Measurements from ENCODE around the gene UMPS.
"Not testable (repeated sequence)": the region's sequence is repeated elsewhere in the genome, so short reads cannot be mapped to it uniquely, and the experiment has no call there.

The UMPS gene

GRCh38 chr3:124757926-124758325 lies 27.7 kb downstream of the UMPS start:
- not testable (repeated sequence) for H3K27me3 ChIP-seq (ENCODE audit: control insufficient read depth, insufficient read depth, low read length); H3K4me2 ChIP-seq (ENCODE audit: low read length); H3K9me3 ChIP-seq (replicated peaks; ENCODE audit: low read length); H3K9ac ChIP-seq (ENCODE audit: low read depth, low read length); H3K4me3 ChIP-seq (ENCODE audit: low read length); H3K36me3 ChIP-seq (ENCODE audit: insufficient read depth, low read length)
- peaks cover 26% of the 10 kb centered on the region for H3K4me1 ChIP-seq (ENCODE audit: control insufficient read depth, insufficient read depth, low read length)

GRCh38 chr3:124758851-124759635 lies 28.8 kb downstream of the UMPS start:
- H3K4me3 ChIP-seq (ENCODE audit: low read length): no peak overlapping the region
- no peaks in the 10 kb centered on the region for H3K9me3 ChIP-seq (replicated peaks; ENCODE audit: low read length)
- peaks cover 13% of the 10 kb centered on the region for H3K36me3 ChIP-seq (ENCODE audit: insufficient read depth, low read length)

GRCh38 chr3:124759666-124760401 lies 29.6 kb downstream of the UMPS start:
- H3K27me3 ChIP-seq (ENCODE audit: control insufficient read depth, insufficient read depth, low read length): no peaks in the 10 kb centered on the region
- no peaks in the 10 kb centered on the region for H3K9me3 ChIP-seq (replicated peaks; ENCODE audit: low read length)
- peaks cover 20% of the 10 kb centered on the region for H3K36me3 ChIP-seq (ENCODE audit: insufficient read depth, low read length)
- H3K4me2 ChIP-seq (ENCODE audit: low read length): peak overlapping the region; percentile 2
- peaks cover 26% of the 10 kb centered on the region for H3K4me1 ChIP-seq (ENCODE audit: control insufficient read depth, insufficient read depth, low read length)
- H3K4me3 ChIP-seq (ENCODE audit: low read length): no peak overlapping the region
- H3K9ac ChIP-seq (ENCODE audit: low read depth, low read length): peak overlapping the region; percentile 40

More at GRCh38 chr3:124758851-124759635, 28.8 kb downstream of the UMPS start:
- H3K27me3 ChIP-seq (ENCODE audit: control insufficient read depth, insufficient read depth, low read length): no peaks in the 10 kb centered on the region
- peaks cover 26% of the 10 kb centered on the region for H3K4me1 ChIP-seq (ENCODE audit: control insufficient read depth, insufficient read depth, low read length)
- no peak overlapping the region for H3K9ac ChIP-seq (ENCODE audit: low read depth, low read length)
- no peak overlapping the region for H3K4me2 ChIP-seq (ENCODE audit: low read length)

GRCh38 chr3:124760601-124761000 lies 30.3 kb downstream of the UMPS start:
- H3K36me3 ChIP-seq (ENCODE audit: insufficient read depth, low read length): peaks cover 27% of the 10 kb centered on the region
- H3K4me2 ChIP-seq (ENCODE audit: low read length): peak overlapping the region; percentile 30
- peaks cover 26% of the 10 kb centered on the region for H3K4me1 ChIP-seq (ENCODE audit: control insufficient read depth, insufficient read depth, low read length)
- H3K9ac ChIP-seq (ENCODE audit: low read depth, low read length): peak overlapping the region; percentile 59
- H3K9me3 ChIP-seq (replicated peaks; ENCODE audit: low read length): no peaks in the 10 kb centered on the region
- no peaks in the 10 kb centered on the region for H3K27me3 ChIP-seq (ENCODE audit: control insufficient read depth, insufficient read depth, low read length)
- H3K4me3 ChIP-seq (ENCODE audit: low read length): no peak overlapping the region

- no peak overlapping the region for H3K4me3 ChIP-seq (ENCODE audit: low read length)
- peak overlapping the region; percentile 59 for H3K9ac ChIP-seq (ENCODE audit: low read depth, low read length)
- peak overlapping the region; percentile 50 for H3K4me2 ChIP-seq (ENCODE audit: low read length)
Observed at GRCh38 chr3:124761250-124761796, 31.1 kb downstream of the UMPS start.

GRCh38 chr3:124761935-124762660 lies 31.8 kb downstream of the UMPS start:
- Histone ChIP-seq H3K36me3 (ENCODE audit: insufficient read depth, low read length) (peaks cover 42% of the 10 kb centered on the region), H3K4me2 (ENCODE audit: low read length) (no peak overlapping the region), H3K4me1 (ENCODE audit: control insufficient read depth, insufficient read depth, low read length) (peaks cover 30% of the 10 kb centered on the region), H3K4me3 (ENCODE audit: low read length) (no peak overlapping the region), H3K9ac (ENCODE audit: low read depth, low read length) (no peak overlapping the region), H3K27me3 (ENCODE audit: control insufficient read depth, insufficient read depth, low read length) (no peaks in the 10 kb centered on the region), H3K9me3 (replicated peaks; ENCODE audit: low read length) (no peaks in the 10 kb centered on the region)

More at GRCh38 chr3:124761250-124761796, 31.1 kb downstream of the UMPS start:
- Histone ChIP-seq H3K27me3 (ENCODE audit: control insufficient read depth, insufficient read depth, low read length) (no peaks in the 10 kb centered on the region), H3K36me3 (ENCODE audit: insufficient read depth, low read length) (peaks cover 35% of the 10 kb centered on the region), H3K9me3 (replicated peaks; ENCODE audit: low read length) (no peaks in the 10 kb centered on the region), H3K4me1 (ENCODE audit: control insufficient read depth, insufficient read depth, low read length) (peaks cover 26% of the 10 kb centered on the region)

- no peak overlapping the region for H3K4me2 ChIP-seq (ENCODE audit: low read length)
- no peaks in the 10 kb centered on the region for H3K9me3 ChIP-seq (replicated peaks; ENCODE audit: low read length)
- peaks cover 30% of the 10 kb centered on the region for H3K4me1 ChIP-seq (ENCODE audit: control insufficient read depth, insufficient read depth, low read length)
- H3K36me3 ChIP-seq (ENCODE audit: insufficient read depth, low read length): peaks cover 48% of the 10 kb centered on the region
- H3K9ac ChIP-seq (ENCODE audit: low read depth, low read length): no peak overlapping the region
- H3K4me3 ChIP-seq (ENCODE audit: low read length): no peak overlapping the region
- H3K27me3 ChIP-seq (ENCODE audit: control insufficient read depth, insufficient read depth, low read length): no peaks in the 10 kb centered on the region
Observed at GRCh38 chr3:124762661-124763011, 32.4 kb downstream of the UMPS start.

- Histone ChIP-seq H3K27me3 (ENCODE audit: control insufficient read depth, insufficient read depth, low read length) (no peaks in the 10 kb centered on the region), H3K9me3 (replicated peaks; ENCODE audit: low read length) (no peaks in the 10 kb centered on the region), H3K4me2 (ENCODE audit: low read length) (no peak overlapping the region), H3K4me1 (ENCODE audit: control insufficient read depth, insufficient read depth, low read length) (peaks cover 30% of the 10 kb centered on the region), H3K4me3 (ENCODE audit: low read length) (no peak overlapping the region), H3K36me3 (ENCODE audit: insufficient read depth, low read length) (peaks cover 53% of the 10 kb centered on the region), H3K9ac (ENCODE audit: low read depth, low read length) (no peak overlapping the region)
Observed at GRCh38 chr3:124763206-124763605, 33.0 kb downstream of the UMPS start.

GRCh38 chr3:124763644-124764358 lies 33.5 kb downstream of the UMPS start:
- no peak overlapping the region for H3K4me3 ChIP-seq (ENCODE audit: low read length)
- H3K9ac ChIP-seq (ENCODE audit: low read depth, low read length): no peak overlapping the region
- H3K4me1 ChIP-seq (ENCODE audit: control insufficient read depth, insufficient read depth, low read length): peaks cover 30% of the 10 kb centered on the region
- no peaks in the 10 kb centered on the region for H3K27me3 ChIP-seq (ENCODE audit: control insufficient read depth, insufficient read depth, low read length)
- H3K4me2 ChIP-seq (ENCODE audit: low read length): no peak overlapping the region
- H3K36me3 ChIP-seq (ENCODE audit: insufficient read depth, low read length): peaks cover 59% of the 10 kb centered on the region
- no peaks in the 10 kb centered on the region for H3K9me3 ChIP-seq (replicated peaks; ENCODE audit: low read length)

GRCh38 chr3:124764746-124765145 lies 34.5 kb downstream of the UMPS start:
- peaks cover 64% of the 10 kb centered on the region for H3K36me3 ChIP-seq (ENCODE audit: insufficient read depth, low read length)
- H3K4me3 ChIP-seq (ENCODE audit: low read length): no peak overlapping the region

More at GRCh38 chr3:124764746-124765145, 34.5 kb downstream of the UMPS start:
- no peak overlapping the region for H3K4me2 ChIP-seq (ENCODE audit: low read length)
- H3K4me1 ChIP-seq (ENCODE audit: control insufficient read depth, insufficient read depth, low read length): peaks cover 23% of the 10 kb centered on the region
- no peaks in the 10 kb centered on the region for H3K27me3 ChIP-seq (ENCODE audit: control insufficient read depth, insufficient read depth, low read length)
- H3K9ac ChIP-seq (ENCODE audit: low read depth, low read length): no peak overlapping the region
- H3K9me3 ChIP-seq (replicated peaks; ENCODE audit: low read length): no peaks in the 10 kb centered on the region
